OCI-LY1 (cell line): Measurements from ENCODE around the gene PDE6A.

Experiments
- H2AFZ ChIP-seq: fragments of 200-600 bp; sonication (generic), shearing (Covaris generic); 2 replicates; pipeline ENCODE4 v1.6.0; 2014; ENCODE audit warnings: antibody characterized with exemption, mild to moderate bottlenecking, low read length
- H3F3A ChIP-seq: fragments of 200-600 bp; sonication (generic), shearing (Covaris generic); 2 replicates; pipeline ENCODE4 v1.6.0; 2014; ENCODE audit warnings: mild to moderate bottlenecking, antibody characterized with exemption, low read length, moderate library complexity; ENCODE audit not compliant: insufficient read depth
- H3K27ac ChIP-seq: fragments of 200-600 bp; sonication (generic); 2 replicates; pipeline ENCODE4 v1.5.1; 2014; ENCODE audit warnings: low read length, mixed run types, mild to moderate bottlenecking, low read depth; ENCODE audit not compliant: poor library complexity, severe bottlenecking
- H3K27me3 ChIP-seq: fragments of 200-600 bp; sonication (generic); 2 replicates; pipeline ENCODE4 v1.6.0; 2014; ENCODE audit warnings: antibody characterized with exemption, mild to moderate bottlenecking, low read length, moderate library complexity; ENCODE audit not compliant: insufficient read depth
- H3K36me3 ChIP-seq: fragments of 200-600 bp; sonication (generic); 2 replicates; pipeline ENCODE4 v1.6.1; 2014; ENCODE audit warnings: mild to moderate bottlenecking, antibody characterized with exemption, low read length, moderate library complexity, mixed read lengths; ENCODE audit not compliant: insufficient read depth
- H3K4me1 ChIP-seq: fragments of 200-600 bp; sonication (generic); 2 replicates; pipeline ENCODE4 v1.5.1; 2014; ENCODE audit warnings: mild to moderate bottlenecking, low read length, moderate library complexity; ENCODE audit not compliant: insufficient read depth, severe bottlenecking
- H3K4me2 ChIP-seq: fragments of 200-600 bp; sonication (generic), shearing (Covaris generic); 2 replicates; pipeline ENCODE4 v1.6.1; 2014; ENCODE audit warnings: low read length
- H3K4me3 ChIP-seq: fragments of 200-600 bp; sonication (generic); 2 replicates; pipeline ENCODE4 v1.5.1; 2014; ENCODE audit warnings: low read length, low read depth, mild to moderate bottlenecking, mixed read lengths; ENCODE audit not compliant: poor library complexity, severe bottlenecking
- H3K79me2 ChIP-seq: fragments of 200-600 bp; shearing (Covaris generic); 2 replicates; pipeline ENCODE4 v1.6.1; 2016; ENCODE audit warnings: mixed run types, low read length, mixed read lengths; ENCODE audit not compliant: insufficient read depth
- H3K9ac ChIP-seq: fragments of 200-600 bp; sonication (generic), shearing (Covaris generic); 2 replicates; pipeline ENCODE4 v1.6.1; 2014; ENCODE audit warnings: mild to moderate bottlenecking, low read length, mixed read lengths
- H3K9me2 ChIP-seq: fragments of 200-600 bp; sonication (generic), shearing (Covaris generic); 2 replicates; pipeline ENCODE4 v1.6.1; 2014; ENCODE audit warnings: low read depth, mild to moderate bottlenecking, low read length, mixed read lengths
- H3K9me3 ChIP-seq: fragments of 200-600 bp; shearing (Covaris generic); 2 replicates; pipeline ENCODE4 v1.6.1; 2014; ENCODE audit warnings: low read length, mixed read lengths
- H4K20me1 ChIP-seq: fragments of 200-600 bp; sonication (generic), shearing (Covaris generic); 2 replicates; pipeline ENCODE4 v1.6.0; 2016; ENCODE audit warnings: mild to moderate bottlenecking, low read length; ENCODE audit not compliant: insufficient read depth
- EZH2 ChIP-seq: fragments of 200-600 bp; sonication (generic), shearing (Covaris generic); IDR thresholded peaks from 2 replicates; pipeline ENCODE4 v1.8.0; 2017; ENCODE audit warnings: borderline replicate concordance, mixed run types, mild to moderate bottlenecking, antibody characterized with exemption, low read length, moderate library complexity, mixed read lengths
- TF ChIP-seq, protein P1 (sequence below): fragments of 200-600 bp; sonication (generic), shearing (Covaris generic); IDR thresholded peaks from 2 replicates; pipeline ENCODE4 v1.5.1; 2017; ENCODE audit warnings: mild to moderate bottlenecking, antibody characterized with exemption, low read length, moderate library complexity, mixed read lengths

Gene PDE6A

DNA sequence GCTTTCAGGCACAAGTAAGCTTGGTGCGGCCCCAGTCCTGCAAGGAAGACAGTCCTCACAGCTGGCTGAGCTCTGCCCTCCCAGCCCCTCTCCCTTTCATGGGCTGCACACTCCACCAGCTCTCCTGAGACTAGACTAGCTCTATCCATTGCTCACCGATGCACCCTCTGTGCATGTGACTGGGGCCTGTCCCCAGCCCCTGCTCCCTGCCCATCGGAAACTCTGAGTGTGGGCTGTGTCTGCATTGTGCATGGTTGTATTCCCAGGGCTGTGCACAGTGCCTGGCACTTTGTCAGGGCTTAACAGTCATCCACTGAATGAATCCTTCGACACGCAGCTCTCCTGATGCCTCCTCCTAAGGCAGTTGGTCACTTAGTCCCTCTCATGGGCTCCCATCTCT, 122.3 kb downstream of the PDE6A start:
- no peaks in the 10 kb centered on the region for H3F3A ChIP-seq
- H3K9me2 ChIP-seq = no peaks in the 10 kb centered on the region
- H3K9ac ChIP-seq = no peak overlapping the region
- H3K36me3 ChIP-seq = peaks cover 6% of the 10 kb centered on the region; the same call in 1 of the 2 replicates
- no peak overlapping the region for H3K4me2 ChIP-seq
- no peaks in the 10 kb centered on the region for H3K79me2 ChIP-seq
- H2AFZ ChIP-seq = no peak overlapping the region
- H3K4me3 ChIP-seq = no peak overlapping the region
- H3K9me3 ChIP-seq = no peaks in the 10 kb centered on the region
- no peak overlapping the region for H3K27ac ChIP-seq
- TF ChIP-seq, protein P1, sequence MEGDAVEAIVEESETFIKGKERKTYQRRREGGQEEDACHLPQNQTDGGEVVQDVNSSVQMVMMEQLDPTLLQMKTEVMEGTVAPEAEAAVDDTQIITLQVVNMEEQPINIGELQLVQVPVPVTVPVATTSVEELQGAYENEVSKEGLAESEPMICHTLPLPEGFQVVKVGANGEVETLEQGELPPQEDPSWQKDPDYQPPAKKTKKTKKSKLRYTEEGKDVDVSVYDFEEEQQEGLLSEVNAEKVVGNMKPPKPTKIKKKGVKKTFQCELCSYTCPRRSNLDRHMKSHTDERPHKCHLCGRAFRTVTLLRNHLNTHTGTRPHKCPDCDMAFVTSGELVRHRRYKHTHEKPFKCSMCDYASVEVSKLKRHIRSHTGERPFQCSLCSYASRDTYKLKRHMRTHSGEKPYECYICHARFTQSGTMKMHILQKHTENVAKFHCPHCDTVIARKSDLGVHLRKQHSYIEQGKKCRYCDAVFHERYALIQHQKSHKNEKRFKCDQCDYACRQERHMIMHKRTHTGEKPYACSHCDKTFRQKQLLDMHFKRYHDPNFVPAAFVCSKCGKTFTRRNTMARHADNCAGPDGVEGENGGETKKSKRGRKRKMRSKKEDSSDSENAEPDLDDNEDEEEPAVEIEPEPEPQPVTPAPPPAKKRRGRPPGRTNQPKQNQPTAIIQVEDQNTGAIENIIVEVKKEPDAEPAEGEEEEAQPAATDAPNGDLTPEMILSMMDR = no peak
- no peak for TF ChIP-seq EZH2
- no peaks in the 10 kb centered on the region for H3K27me3 ChIP-seq
- no peaks in the 10 kb centered on the region for H4K20me1 ChIP-seq
- H3K4me1 ChIP-seq = no peaks in the 10 kb centered on the region

DNA sequence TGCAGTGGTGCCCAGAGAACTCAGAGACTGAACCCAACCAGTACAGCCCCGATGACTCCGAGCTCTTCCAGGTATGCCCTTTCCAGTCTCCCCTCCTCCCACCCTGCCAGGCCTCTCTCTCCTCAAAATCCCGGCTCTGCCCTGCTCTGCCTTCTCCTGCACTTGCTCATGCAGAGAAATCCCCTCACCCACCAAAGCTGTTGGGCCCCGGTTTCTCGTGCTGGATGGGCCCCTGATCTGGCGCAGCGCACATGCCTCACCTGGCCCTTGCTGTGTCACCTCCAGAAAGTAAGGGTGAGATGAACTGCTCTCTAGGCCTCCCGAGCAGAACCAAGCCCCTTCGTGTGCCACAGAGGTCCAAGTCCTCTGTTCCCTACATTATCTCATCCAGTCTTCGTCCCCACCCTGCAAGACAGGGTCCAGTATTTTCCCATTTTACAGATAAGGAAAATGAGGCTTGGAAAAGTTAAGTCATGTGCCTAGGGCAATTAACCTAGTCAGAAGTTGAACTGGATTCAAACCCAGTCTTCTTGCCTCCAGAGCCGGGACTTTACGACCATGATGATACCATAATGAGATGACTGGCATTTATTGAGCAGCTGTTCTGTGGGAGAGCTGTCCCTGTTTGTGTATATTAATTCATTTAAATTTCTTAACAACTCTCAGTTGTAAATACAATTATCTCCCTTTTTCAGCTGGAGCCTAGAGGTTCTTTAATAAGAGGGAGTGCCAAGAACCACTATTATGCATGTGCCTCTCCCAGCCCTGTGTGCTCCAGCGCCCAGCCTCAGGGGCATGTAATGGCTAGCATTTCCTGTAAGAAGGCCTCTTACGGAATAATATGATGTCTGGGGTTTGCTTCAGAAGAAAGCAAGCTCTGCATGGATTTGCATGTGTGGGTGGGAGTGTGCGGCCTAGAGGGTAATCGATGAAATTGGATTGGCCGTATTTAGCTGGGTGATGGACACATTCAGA, 123.8 kb downstream of the PDE6A start:
- no peak for TF ChIP-seq EZH2
- TF ChIP-seq, protein P1 = no peak
- H4K20me1 ChIP-seq = no peaks in the 10 kb centered on the region
- H3F3A ChIP-seq = no peaks in the 10 kb centered on the region
- no peaks in the 10 kb centered on the region for H3K9me3 ChIP-seq
- peaks cover 6% of the 10 kb centered on the region; the same call in 1 of the 2 replicates for H3K36me3 ChIP-seq
- H3K27me3 ChIP-seq = no peaks in the 10 kb centered on the region
- H3K4me3 ChIP-seq = no peak overlapping the region
- H3K9ac ChIP-seq = no peak overlapping the region
- no peaks in the 10 kb centered on the region for H3K9me2 ChIP-seq
- H3K27ac ChIP-seq = no peak overlapping the region
- H3K4me1 ChIP-seq = no peaks in the 10 kb centered on the region
- 0 out of 2 replicates have a peak, but pooled peaks cover 4% of the 10 kb centered on the region for H3K79me2 ChIP-seq
- H2AFZ ChIP-seq = no peak overlapping the region
- no peak overlapping the region for H3K4me2 ChIP-seq

DNA sequence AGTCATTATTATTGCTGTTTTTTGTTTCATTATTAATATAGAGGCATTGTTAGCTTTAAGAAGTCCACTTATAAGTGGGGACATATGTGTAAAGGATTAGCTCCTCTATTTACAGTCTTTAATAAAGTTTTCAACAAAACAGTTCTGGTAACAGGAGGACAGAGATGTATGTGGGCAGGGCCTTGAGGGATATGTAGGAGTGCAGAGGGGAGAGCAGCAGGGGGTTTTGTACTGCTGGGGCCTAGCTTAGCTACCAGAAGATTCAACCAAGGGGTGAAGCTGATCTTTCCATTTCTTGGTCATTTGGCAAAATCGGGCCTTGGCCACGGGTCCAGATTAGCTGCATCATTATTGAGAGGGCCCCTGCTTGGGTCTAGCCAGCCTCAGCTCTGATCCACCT, 124.6 kb downstream of the PDE6A start:
- Histone ChIP-seq H3K9me2 (no peaks in the 10 kb centered on the region), H3F3A (no peaks in the 10 kb centered on the region), H3K9me3 (no peaks in the 10 kb centered on the region), H2AFZ (no peak overlapping the region), H3K4me1 (no peaks in the 10 kb centered on the region), H3K27me3 (no peaks in the 10 kb centered on the region), H3K36me3 (peaks cover 2% of the 10 kb centered on the region; the same call in 1 of the 2 replicates), H3K27ac (no peak overlapping the region), H3K79me2 (0 out of 2 replicates have a peak, but pooled peaks cover 4% of the 10 kb centered on the region), H3K4me3 (no peak overlapping the region), H4K20me1 (no peaks in the 10 kb centered on the region), H3K9ac (no peak overlapping the region), H3K4me2 (no peak overlapping the region)
- TF ChIP-seq, protein P1 = no peak
- TF ChIP-seq EZH2 = no peak
